ENCODE data around the gene NRL. TPM values are rescaled to one million over a fixed set of nuclear protein-coding genes. Genes with fewer than 3 reads are reported as not detected.

Gene NRL
- total RNA-seq, 2 donors from 2014 or later, result 1.2 to 1.5 TPM

GRCh38 chr14:24072881-24073877 is 41.6 kb downstream of the NRL start:
- no peak for ATAC-seq
- intact Hi-C loops (cut with DNase I, micrococcal nuclease), result no loop called here

DNA sequence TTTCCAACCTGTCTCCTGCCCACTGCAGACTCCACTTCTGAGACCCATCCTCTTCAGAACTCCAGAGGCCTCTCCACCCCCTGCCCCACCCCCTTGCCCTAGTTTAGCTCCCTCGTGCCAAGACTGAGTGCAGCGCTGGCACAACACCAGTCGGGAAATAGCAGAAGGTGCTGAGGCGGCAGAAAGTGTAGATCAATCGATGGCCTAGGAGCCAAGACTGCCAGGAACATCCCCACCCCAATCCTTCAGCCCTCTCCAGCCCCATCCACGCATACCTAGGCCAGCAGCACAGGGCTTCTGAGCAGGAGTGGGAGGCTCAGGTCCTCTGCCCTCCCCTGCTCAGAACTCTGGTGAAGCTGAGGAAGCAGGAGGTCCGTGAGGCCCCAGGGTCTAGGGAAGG is 42.3 kb downstream of the NRL start:
- ATAC-seq (peak; percentile 36), DNase-seq (peak in 1 of 2 donors; percentile 32)
- intact Hi-C loops (cut with DNase I, micrococcal nuclease), result no loop called here

More at GRCh38 chr14:24072881-24073877, 41.6 kb downstream of the NRL start:
- DNase-seq, result no peak

DNA sequence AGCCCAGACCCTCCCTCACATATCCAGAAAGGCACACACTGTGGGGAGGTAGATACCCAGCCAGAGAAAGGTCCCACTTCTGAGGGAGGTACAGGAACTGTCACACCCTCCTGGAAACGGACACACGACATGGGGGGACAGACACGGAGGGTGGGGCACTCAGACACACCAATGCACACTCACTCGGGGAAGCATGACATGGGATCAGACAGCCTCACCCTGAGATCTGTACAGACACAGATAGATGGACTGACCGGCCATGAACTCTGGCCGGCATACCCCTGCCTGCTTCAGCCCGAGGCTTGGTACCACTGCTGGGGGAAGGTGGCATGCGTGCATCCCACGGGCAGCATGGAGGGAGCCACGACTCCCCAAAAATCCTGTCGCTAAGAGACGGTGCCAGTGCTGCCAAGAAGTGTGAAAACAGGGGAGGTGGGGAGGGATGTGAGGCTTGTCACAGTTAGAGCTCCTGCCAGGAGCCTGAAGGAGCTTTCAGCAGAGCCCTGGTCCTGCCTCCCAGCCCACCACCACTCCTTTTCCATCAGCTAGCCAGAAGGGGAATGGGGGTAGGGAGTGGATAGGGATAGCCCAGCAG is 42.8 kb downstream of the NRL start:
- ATAC-seq (peak; percentile 64), DNase-seq (peak in 1 of 2 donors; percentile 21)
- intact Hi-C loops (cut with DNase I, micrococcal nuclease), result no loop called here

DNA sequence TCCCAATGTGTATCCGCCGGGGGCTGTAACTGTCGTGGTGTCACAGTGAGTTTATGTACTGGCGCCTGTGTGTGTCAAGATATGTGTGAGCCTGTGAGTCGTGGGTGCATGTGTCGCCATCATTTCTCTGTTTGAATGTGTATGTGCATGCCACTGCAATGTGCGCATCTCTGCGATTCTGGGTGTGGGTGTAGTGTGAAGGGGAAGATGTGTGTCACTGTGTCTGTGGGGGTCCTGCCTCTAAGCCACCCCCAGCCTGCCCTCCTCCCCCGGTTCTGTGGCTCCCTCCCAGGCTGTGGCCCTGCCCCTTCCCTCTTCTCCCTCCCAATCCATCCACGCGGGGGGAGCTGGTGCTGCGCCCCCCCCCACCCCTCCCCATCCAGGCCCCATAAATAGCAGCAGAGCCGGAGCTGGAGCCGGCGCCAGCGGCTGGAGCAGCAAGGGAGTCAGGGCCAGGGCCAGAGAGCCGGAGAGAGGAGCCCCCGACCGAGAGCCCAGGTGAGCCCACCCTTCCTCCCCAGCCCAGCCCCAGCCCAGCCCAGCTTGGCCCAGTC is 43.5 kb downstream of the NRL start, which contains the start of gene CPNE6:
Gene CPNE6, plus strand, starts transcription at position 419 of the 554 bp plus-strand sequence. CDS start 1,375 bp downstream, outside the sequence.
- no peak for ATAC-seq
- intact Hi-C loops (cut with DNase I, micrococcal nuclease), result no loop called here
- DNase-seq, result peak in 1 of 2 donors; percentile 2

DNA sequence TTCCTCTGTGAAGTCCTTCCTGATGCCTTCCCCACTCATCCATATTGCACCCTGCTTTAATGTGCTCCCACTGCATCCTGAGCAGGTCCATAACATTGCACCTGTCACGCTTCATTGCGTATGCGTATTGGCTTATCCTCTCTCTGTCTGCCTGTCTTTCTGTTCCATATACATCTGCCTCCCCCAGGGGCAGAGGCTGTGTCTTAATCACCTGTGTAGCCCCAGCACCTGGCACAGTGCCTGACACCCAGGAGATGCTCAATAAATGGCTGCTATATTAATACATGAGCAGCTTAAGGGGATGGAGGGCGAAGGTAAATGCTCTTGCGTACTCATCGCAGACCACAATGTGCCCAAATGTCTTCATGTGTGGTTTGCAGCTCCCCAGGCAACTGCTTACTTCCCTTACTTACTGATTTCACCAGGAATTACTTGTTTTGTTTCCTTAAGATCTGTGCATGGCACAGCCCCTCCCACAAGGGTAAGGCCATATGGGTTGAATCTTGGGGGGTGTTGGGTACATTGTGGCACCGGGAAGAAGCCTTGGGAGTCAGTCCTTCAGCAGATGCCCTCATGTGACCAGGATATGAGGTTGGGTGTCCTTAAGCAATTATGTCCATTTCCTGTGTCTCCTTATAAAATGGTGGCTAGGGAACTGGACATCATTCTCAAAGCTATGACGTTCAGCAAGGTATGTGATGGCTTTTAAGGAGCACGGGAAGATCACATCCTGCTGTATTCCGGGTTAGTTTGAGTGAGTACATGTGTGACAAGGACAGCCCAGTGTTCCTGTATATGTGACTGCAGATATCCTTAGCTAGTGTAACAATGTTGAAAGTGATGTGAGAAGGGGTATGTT is 44.2 kb downstream of the NRL start:
- no peak for ATAC-seq
- DNase-seq, result peak in 1 of 2 donors; percentile 3
- intact Hi-C loops (cut with DNase I, micrococcal nuclease), result no loop called here

DNA sequence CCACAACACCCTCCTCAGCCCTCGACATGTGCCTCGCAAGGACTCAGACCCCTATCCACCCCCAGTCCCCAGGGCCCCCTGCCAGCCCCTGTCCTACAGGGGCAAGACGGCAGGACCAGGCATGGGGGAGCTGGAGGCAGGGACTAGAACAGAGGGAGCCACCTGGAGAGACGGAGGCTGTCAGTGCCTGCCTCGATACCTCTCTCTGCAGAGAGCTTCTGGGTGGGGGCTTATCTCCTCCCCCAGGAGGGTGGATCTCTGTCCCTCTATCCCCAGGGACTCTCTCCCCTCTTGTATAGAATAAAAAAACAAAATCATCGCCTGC is 45.4 kb downstream of the NRL start:
- DNase-seq (peak in 1 of 2 donors; percentile 2), ATAC-seq (no peak)
- intact Hi-C loops (cut with DNase I, micrococcal nuclease), result no loop called here

DNA sequence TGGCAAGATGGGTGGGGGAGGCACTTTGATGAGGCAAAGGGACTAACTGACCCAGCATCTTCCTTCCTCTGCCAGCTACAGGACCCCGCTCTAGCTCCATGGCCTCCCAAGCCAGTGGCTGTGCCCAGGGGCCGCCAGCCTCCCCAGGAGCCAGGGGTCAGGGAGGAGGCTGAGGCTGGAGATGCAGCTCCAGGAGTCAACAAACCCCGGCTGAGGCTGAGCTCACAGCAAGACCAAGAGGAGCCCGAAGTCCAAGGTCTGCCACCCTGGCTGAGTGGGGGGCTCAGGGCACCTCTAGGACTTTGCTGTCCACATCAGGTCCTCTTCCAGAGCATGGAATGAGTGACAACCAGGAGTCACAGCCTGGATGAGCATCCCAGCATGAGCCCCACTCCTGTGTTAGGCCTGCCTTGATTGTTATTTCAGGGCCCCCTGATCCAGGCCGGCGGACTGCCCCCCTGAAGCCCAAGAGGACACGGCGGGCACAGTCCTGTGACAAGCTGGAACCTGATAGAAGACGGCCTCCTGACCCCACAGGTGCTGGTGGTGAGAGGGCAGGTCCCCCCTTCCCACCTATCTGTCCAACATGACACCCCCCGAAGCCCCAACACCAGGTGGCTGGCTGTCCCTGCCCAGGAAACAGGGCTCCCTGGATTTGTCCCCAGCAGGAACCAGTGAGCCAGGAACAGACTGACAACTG is 45.9 kb downstream of the NRL start:
- peak in 1 of 2 donors; percentile 5 for DNase-seq
- intact Hi-C loops (cut with DNase I, micrococcal nuclease), result no loop called here
- ATAC-seq, result no peak

GRCh38 chr14:24067133-24068082 is 47.3 kb downstream of the NRL start:
- peak in 1 of 2 donors; percentile 16 for DNase-seq
- peak; percentile 59 for ATAC-seq
- intact Hi-C loops (cut with DNase I, micrococcal nuclease), result no loop called here

- intact Hi-C loops (cut with DNase I, micrococcal nuclease), result no loop called here
- ATAC-seq, result peak; percentile 80
- peak; percentile 44 to 75 for DNase-seq
These were observed 48.1 kb downstream of the NRL start for GRCh38 chr14:24066496-24067132.

DNA sequence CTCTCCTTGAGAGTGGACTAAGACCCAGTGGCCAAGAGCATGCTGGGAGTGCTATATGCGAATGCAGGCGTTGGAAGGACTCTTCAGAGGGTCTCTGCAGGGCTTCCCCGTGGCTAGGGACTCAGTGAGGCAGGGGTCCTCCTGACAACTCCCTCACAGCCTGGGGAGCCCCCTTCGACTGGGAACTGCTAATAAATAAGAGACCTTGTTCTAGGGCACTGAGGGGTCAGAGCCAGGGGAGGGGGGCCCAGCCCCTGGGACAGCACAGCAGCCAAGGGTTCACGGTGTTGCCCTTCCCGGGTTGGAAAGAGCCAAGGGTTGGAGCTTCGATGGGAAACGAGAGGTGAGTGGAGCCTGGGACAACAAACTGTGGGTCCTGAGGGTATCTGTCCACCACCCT is 49.3 kb downstream of the NRL start:
- DNase-seq (peak in 1 of 2 donors; percentile 5), ATAC-seq (no peak)
- intact Hi-C loops (cut with DNase I, micrococcal nuclease), result no loop called here

DNA sequence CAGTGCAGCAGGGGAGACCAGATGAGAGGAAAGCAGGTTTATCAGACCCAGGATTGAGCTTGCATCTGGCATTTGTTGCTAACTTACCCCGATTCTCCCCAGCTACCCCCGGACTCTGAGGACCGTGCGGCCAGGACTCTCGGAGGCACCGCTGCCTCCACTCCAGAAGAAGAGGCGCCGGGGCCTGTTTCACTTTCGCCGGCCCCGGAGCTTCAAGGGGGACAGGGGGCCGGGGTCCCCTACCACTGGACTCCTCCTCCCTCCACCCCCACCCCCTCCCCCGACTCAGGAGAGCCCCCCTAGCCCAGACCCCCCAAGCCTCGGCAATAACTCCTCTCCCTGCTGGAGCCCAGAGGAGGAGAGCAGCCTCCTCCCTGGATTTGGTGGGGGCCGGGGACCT is 49.9 kb downstream of the NRL start:
- no peak for ATAC-seq
- intact Hi-C loops (cut with DNase I, micrococcal nuclease), result no loop called here
- no peak for DNase-seq

DNA sequence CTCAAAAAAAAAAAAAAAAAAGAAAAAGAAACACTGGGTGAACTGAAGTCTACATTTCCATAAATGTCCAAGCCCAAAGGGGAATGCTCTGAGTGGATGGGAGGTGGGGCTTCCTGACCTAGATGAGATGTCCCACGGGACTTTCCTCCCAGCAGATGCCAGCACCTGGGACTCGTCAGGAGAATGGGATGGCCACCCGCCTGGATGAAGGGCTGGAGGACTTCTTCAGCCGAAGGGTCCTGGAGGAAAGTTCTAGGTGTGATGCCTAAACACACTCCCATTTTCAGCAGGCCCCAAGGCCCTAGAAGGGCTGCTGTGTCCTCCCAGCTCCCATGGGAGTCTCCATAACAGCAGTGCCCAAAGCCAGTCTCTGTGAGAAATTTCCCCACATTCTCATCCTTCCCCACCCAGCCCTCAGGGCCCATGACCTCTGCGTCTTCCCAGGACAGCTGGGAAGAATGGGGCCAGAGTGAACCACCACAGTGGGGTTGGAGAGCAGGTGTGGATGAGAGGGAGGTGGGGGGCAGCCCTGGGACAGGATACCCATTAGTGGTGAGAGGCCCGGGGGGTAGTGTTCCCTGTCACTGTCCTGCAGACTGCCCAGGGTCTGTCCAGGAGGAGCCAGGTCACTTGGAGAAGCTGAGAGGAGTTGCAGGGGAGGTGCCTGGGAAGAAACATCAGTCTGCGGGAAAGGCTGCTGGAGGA is 50.5 kb downstream of the NRL start:
- ATAC-seq, result no peak
- DNase-seq, result peak in 1 of 2 donors; percentile 7
- intact Hi-C loops (cut with DNase I, micrococcal nuclease), result no loop called here

DNA sequence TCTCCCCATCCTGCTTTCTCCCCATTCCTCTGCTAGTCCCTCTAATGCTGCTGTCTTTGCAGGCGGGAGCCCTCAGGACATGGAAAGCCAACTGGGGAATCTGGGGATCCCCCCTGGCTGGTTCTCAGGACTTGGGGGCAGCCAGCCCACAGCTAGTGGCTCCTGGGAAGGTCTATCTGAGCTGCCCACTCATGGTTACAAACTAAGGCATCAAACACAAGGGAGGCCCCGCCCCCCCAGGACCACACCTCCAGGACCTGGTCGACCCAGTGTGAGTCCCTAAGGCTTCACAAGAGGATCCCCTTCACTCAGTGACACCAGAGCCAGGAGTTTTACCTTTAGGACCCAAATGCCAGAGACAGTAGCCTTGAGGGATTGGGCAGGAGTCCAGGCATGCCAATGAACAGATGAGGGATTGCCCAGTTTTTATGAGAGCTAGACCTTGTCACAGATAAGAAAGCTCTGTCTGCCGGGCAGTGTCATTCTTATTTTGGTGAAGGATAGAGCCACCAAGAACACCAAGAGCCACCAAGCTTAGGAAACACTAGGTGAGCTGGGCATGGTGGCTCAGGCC is 51.4 kb downstream of the NRL start:
- intact Hi-C loops (cut with DNase I, micrococcal nuclease), result no loop called here
- DNase-seq (peak in 1 of 2 donors; percentile 45), ATAC-seq (peak; percentile 36)

DNA sequence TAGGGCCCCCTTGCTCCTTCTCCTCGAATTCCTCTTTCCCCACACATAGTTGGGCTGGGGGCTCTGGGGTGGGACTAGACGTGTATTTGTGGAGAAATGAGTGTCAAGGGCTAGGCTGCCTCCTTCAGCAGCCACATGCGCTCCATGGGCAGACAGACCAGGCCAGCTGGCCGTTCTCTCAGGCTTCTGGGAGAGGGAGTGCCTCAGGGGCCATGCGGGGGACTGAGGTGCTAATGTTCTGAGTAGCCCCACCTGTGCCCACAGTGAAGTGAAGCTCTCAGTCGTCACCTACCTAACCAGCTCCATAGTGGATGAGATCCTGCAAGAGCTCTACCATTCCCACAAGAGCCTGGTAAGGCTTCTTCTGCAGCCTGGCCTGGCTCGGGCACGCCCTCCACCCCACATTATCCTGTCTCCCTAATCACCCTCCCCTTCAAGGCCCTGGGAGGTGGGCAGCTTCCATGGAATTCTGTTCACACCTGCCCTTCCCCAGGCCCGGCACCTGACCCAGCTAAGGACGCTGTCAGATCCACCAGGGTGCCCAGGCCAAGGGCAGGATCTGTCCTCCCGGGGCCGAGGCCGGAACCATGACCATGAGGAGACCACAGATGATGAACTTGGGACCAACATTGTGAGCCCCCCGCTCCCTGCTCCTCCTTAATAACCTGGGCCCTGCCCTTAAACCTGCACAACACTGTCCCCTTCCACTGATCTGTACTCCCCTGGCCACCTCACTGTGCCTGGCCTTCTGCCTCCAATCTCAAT is 52.4 kb downstream of the NRL start:
- DNase-seq (peak in 1 of 2 donors; percentile 6), ATAC-seq (no peak)
- intact Hi-C loops (cut with DNase I, micrococcal nuclease), result no loop called here
